ENCODE results near the gene SLC5A1.

Gene SLC5A1

GRCh38 chr22:32042924-32043323, at the start of gene SLC5A1:
TSS of gene SLC5A1 (plus strand) at chr22:32043261. CDS start at chr22:32043282, 21 bp downstream.
- no peak within 1 kb of the TSS for H3K4me3 Mint-ChIP-seq
- H3K9me3 Mint-ChIP-seq: no peaks in the 10 kb centered on the region
- H3K4me1 Mint-ChIP-seq (ENCODE audit: low read depth): no peaks in the 10 kb centered on the region
- H3K27me3 Mint-ChIP-seq (ENCODE audit: low read depth): peaks cover 84% of the 10 kb centered on the region
- H3K27ac Mint-ChIP-seq: no peak within 1 kb of the TSS
- H3K36me3 Mint-ChIP-seq (ENCODE audit: low read depth): no peaks in the 10 kb centered on the region

- peaks cover 30% of the 10 kb centered on the region for H3K27me3 Mint-ChIP-seq (ENCODE audit: low read depth)
- no peaks in the 10 kb centered on the region for H3K36me3 Mint-ChIP-seq (ENCODE audit: low read depth)
- H3K4me3 Mint-ChIP-seq: no peak overlapping the region
- no peaks in the 10 kb centered on the region for H3K4me1 Mint-ChIP-seq (ENCODE audit: low read depth)
- H3K27ac Mint-ChIP-seq: no peak overlapping the region
- H3K9me3 Mint-ChIP-seq: no peaks in the 10 kb centered on the region
Observed at GRCh38 chr22:31995046-31995445, 48.0 kb upstream of the SLC5A1 start.

GRCh38 chr22:31995807-31996206, 47.3 kb upstream of the SLC5A1 start:
- Mint-ChIP-seq H3K4me1 (ENCODE audit: low read depth) (no peaks in the 10 kb centered on the region), H3K4me3 (no peak overlapping the region), H3K27ac (no peak overlapping the region), H3K9me3 (no peaks in the 10 kb centered on the region), H3K36me3 (ENCODE audit: low read depth) (no peaks in the 10 kb centered on the region), H3K27me3 (ENCODE audit: low read depth) (peaks cover 29% of the 10 kb centered on the region)

GRCh38 chr22:31998784-31999385, 44.2 kb upstream of the SLC5A1 start:
- Mint-ChIP-seq H3K27ac (no peak overlapping the region), H3K27me3 (ENCODE audit: low read depth) (peaks cover 29% of the 10 kb centered on the region), H3K9me3 (no peaks in the 10 kb centered on the region), H3K36me3 (ENCODE audit: low read depth) (no peaks in the 10 kb centered on the region), H3K4me1 (ENCODE audit: low read depth) (no peaks in the 10 kb centered on the region), H3K4me3 (no peak overlapping the region)

- Mint-ChIP-seq H3K27me3 (ENCODE audit: low read depth) (peaks cover 30% of the 10 kb centered on the region), H3K27ac (no peak overlapping the region), H3K9me3 (no peaks in the 10 kb centered on the region), H3K4me1 (ENCODE audit: low read depth) (no peaks in the 10 kb centered on the region), H3K36me3 (ENCODE audit: low read depth) (no peaks in the 10 kb centered on the region), H3K4me3 (no peak overlapping the region)
Observed at GRCh38 chr22:32000181-32000580, 42.9 kb upstream of the SLC5A1 start.

- H3K4me3 Mint-ChIP-seq: no peak overlapping the region
- H3K4me1 Mint-ChIP-seq (ENCODE audit: low read depth): no peaks in the 10 kb centered on the region
- peaks cover 5% of the 10 kb centered on the region for H3K9me3 Mint-ChIP-seq
- H3K36me3 Mint-ChIP-seq (ENCODE audit: low read depth): no peaks in the 10 kb centered on the region
- no peak overlapping the region for H3K27ac Mint-ChIP-seq
- H3K27me3 Mint-ChIP-seq (ENCODE audit: low read depth): peaks cover 23% of the 10 kb centered on the region
Observed at GRCh38 chr22:32005453-32005852, 37.6 kb upstream of the SLC5A1 start.

- Mint-ChIP-seq H3K36me3 (ENCODE audit: low read depth) (no peaks in the 10 kb centered on the region), H3K27ac (no peak overlapping the region), H3K4me3 (no peak overlapping the region), H3K4me1 (ENCODE audit: low read depth) (no peaks in the 10 kb centered on the region), H3K27me3 (ENCODE audit: low read depth) (peaks cover 20% of the 10 kb centered on the region), H3K9me3 (peaks cover 22% of the 10 kb centered on the region)
Observed at GRCh38 chr22:32013200-32013599, 29.9 kb upstream of the SLC5A1 start.

GRCh38 chr22:32016081-32016480, 27.0 kb upstream of the SLC5A1 start:
- no peak overlapping the region for H3K27ac Mint-ChIP-seq
- peaks cover 24% of the 10 kb centered on the region for H3K27me3 Mint-ChIP-seq (ENCODE audit: low read depth)
- H3K4me3 Mint-ChIP-seq: no peak overlapping the region
- peaks cover 17% of the 10 kb centered on the region for H3K9me3 Mint-ChIP-seq
- no peaks in the 10 kb centered on the region for H3K36me3 Mint-ChIP-seq (ENCODE audit: low read depth)
- no peaks in the 10 kb centered on the region for H3K4me1 Mint-ChIP-seq (ENCODE audit: low read depth)

DNA sequence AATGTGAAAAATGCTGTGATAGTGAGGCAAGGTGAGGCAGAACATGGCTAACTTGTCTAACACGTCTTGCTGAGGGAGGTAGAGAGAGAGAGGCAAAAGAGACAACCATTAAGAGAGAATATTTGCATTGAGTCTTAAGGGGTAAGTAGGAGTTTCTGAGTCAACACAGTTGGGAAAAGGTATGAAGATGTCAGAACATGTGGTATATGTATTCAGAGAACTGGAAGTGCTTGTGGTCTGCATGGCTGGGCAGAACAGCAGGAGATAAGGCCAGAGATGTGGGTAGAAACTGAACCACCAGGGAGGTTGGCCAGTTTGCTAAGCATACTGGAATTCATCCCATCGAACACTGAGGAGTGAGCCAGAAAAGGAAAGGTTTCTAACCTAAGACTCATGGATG, 25.0 kb upstream of the SLC5A1 start:
- no peaks in the 10 kb centered on the region for H3K4me1 Mint-ChIP-seq (ENCODE audit: low read depth)
- peaks cover 25% of the 10 kb centered on the region for H3K27me3 Mint-ChIP-seq (ENCODE audit: low read depth)
- no peak overlapping the region for H3K4me3 Mint-ChIP-seq
- H3K36me3 Mint-ChIP-seq (ENCODE audit: low read depth): no peaks in the 10 kb centered on the region
- peaks cover 6% of the 10 kb centered on the region for H3K9me3 Mint-ChIP-seq
- H3K27ac Mint-ChIP-seq: no peak overlapping the region

- H3K27ac Mint-ChIP-seq: no peak overlapping the region
- no peaks in the 10 kb centered on the region for H3K36me3 Mint-ChIP-seq (ENCODE audit: low read depth)
- no peaks in the 10 kb centered on the region for H3K4me1 Mint-ChIP-seq (ENCODE audit: low read depth)
- no peaks in the 10 kb centered on the region for H3K9me3 Mint-ChIP-seq
- H3K4me3 Mint-ChIP-seq: no peak overlapping the region
- H3K27me3 Mint-ChIP-seq (ENCODE audit: low read depth): peaks cover 29% of the 10 kb centered on the region
Observed at GRCh38 chr22:32020117-32020516, 22.9 kb upstream of the SLC5A1 start.

DNA sequence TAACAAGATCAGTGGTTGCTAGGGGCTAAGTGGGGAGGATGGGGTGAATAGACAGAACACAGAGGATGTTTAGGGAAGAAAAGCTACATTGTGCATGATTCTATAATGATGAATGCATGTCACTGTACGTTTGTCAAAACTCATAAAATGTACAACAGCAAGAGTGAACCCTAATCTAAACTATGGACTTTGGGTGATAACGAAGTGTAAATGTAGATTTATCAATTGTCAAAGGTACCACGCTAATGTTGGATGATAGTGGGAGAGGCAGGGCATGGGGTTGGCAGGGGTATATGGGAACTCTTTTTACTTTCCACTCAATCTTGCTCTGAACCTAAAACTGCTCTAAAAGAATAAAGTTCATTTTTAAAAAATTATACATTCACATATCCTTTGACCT, 21.3 kb upstream of the SLC5A1 start:
- Mint-ChIP-seq H3K4me1 (ENCODE audit: low read depth) (no peaks in the 10 kb centered on the region), H3K9me3 (no peaks in the 10 kb centered on the region), H3K27me3 (ENCODE audit: low read depth) (peaks cover 29% of the 10 kb centered on the region), H3K27ac (no peak overlapping the region), H3K4me3 (no peak overlapping the region), H3K36me3 (ENCODE audit: low read depth) (no peaks in the 10 kb centered on the region)

DNA sequence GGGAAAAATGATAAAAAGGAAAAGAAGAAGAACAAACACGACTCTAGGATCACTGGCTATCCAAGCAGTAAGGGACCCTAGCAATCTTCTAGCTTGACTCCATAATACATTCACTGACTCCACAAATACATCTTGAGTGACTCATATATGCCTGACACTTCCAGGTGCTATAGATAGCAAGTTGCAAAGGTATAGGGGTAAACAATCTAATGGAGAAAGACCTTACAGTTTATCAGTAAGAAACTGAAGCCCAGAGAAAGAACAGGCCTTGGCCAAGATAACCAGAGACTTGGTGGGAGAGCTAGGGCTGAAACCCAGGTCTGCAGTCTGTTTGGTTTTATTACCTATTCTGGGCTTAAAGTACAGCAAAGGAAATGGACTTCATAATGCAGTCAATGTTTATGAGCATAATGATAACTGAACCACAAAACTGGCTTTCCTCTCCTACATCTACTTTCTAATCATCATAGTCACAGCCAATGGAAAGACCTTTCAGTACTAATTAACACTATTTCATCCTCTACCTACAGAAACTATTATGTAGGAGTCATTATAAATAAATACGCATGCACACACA, 19.7 kb upstream of the SLC5A1 start:
- Mint-ChIP-seq H3K4me1 (ENCODE audit: low read depth) (no peaks in the 10 kb centered on the region), H3K4me3 (no peak overlapping the region)

GRCh38 chr22:32024796-32025195, 18.3 kb upstream of the SLC5A1 start:
- H3K4me3 Mint-ChIP-seq: no peak overlapping the region
- H3K27ac Mint-ChIP-seq: no peak overlapping the region
- no peaks in the 10 kb centered on the region for H3K9me3 Mint-ChIP-seq
- H3K4me1 Mint-ChIP-seq (ENCODE audit: low read depth): no peaks in the 10 kb centered on the region
- H3K36me3 Mint-ChIP-seq (ENCODE audit: low read depth): no peaks in the 10 kb centered on the region
- H3K27me3 Mint-ChIP-seq (ENCODE audit: low read depth): peaks cover 27% of the 10 kb centered on the region

More for the DNA sequence above, 19.7 kb upstream of the SLC5A1 start:
- Mint-ChIP-seq H3K27me3 (ENCODE audit: low read depth) (peaks cover 20% of the 10 kb centered on the region), H3K27ac (no peak overlapping the region), H3K36me3 (ENCODE audit: low read depth) (no peaks in the 10 kb centered on the region), H3K9me3 (no peaks in the 10 kb centered on the region)

DNA sequence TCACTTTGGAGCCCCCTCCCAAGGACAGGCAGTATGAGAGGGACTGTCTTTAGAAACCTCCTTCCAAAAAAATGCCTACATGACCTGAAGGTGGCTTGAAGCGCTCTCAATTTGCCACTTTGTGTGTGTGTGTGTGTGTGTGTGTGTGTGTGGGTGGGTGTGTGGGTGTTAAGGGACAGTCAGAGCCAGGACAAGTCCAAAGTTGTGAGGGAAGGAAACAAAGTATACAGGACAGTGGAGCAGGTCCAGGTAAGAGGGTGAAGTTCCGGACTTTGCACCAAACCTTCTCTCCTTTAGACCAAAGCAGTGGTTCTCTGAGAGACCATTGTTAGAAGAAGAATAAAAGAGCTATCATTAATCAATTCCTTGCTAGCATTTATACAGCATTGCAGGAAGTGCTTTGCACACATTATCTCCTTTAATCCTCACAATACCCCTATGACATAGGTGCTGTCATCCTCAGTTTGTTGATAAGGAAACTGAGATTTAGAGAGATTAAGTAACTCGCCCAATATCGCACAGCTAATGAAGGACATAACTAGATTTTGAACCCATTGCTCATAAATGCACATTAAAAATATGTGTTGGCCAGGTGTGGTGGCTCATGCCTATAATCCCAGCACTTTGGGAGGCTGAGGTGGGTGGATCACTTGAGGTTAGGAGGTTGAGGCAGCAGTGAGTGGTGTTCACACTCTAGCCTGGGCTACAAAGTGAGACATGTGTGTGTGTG, 12.4 kb upstream of the SLC5A1 start:
- Mint-ChIP-seq H3K4me1 (ENCODE audit: low read depth) (no peaks in the 10 kb centered on the region), H3K9me3 (no peaks in the 10 kb centered on the region), H3K27ac (no peak overlapping the region), H3K4me3 (no peak overlapping the region), H3K36me3 (ENCODE audit: low read depth) (no peaks in the 10 kb centered on the region), H3K27me3 (ENCODE audit: low read depth) (peaks cover 31% of the 10 kb centered on the region)

GRCh38 chr22:32031466-32031865, 11.6 kb upstream of the SLC5A1 start:
- Mint-ChIP-seq H3K27ac (no peak overlapping the region), H3K4me1 (ENCODE audit: low read depth) (no peaks in the 10 kb centered on the region), H3K9me3 (no peaks in the 10 kb centered on the region)

More at GRCh38 chr22:32031466-32031865, 11.6 kb upstream of the SLC5A1 start:
- Mint-ChIP-seq H3K4me3 (no peak overlapping the region), H3K36me3 (ENCODE audit: low read depth) (no peaks in the 10 kb centered on the region), H3K27me3 (ENCODE audit: low read depth) (peaks cover 31% of the 10 kb centered on the region)

Data from T-helper 1 cell treated with Interleukin-12 subunit alpha and Interleukin-12 subunit beta and Interleukin-4 antibody, amounts not matched to agents 30 μg/mL and 1 μg/mL, for 36 hours (primary cell).